Right lobe of liver (tissue), 6 donors: Measurements from ENCODE around the gene NR1D2. TPM values are rescaled to one million over a fixed set of nuclear protein-coding genes. Genes with fewer than 3 reads are reported as not detected.
"Not testable (repeated sequence)": the region's sequence is repeated elsewhere in the genome, so short reads cannot be mapped to it uniquely, and the experiment has no call there.

ENCODE experiments used
- ATAC-seq, 4 donors: fragments of 200-7000 bp; cut with Tn5 transposase; one replicate each; pipeline ENCODE4 v1.9.1; 2020; ENCODE audit warnings: mild to moderate bottlenecking in 4 of 4, moderate library complexity in 4 of 4
- DNase-seq, 3 donors: peaks; one replicate each; pipeline ENCODE4 v3.0.0-alpha.2; 2020
- H3K27ac ChIP-seq, 3 donors: fragments of 200-600 bp; one replicate each; pipeline ENCODE4 v1.8.0; 2022
- H3K27me3 ChIP-seq, 2 donors: fragments of 200-600 bp; one replicate each; pipeline ENCODE4 v1.8.0; 2022
- H3K36me3 ChIP-seq, 4 donors: fragments of 200-600 bp; sonication (generic) in 1 of 4; one replicate each; pipeline versions ENCODE4 v1.5.1 to v1.8.0; 2017 to 2022; ENCODE audit warnings: control low read depth in 1 of 4
- H3K4me1 ChIP-seq, 4 donors: fragments of 200-600 bp; sonication (generic) in 1 of 4; one replicate each; pipeline versions ENCODE4 v1.5.1 to v1.8.0; 2017 to 2022; ENCODE audit warnings: control low read depth in 1 of 4
- H3K4me3 ChIP-seq, 3 donors: fragments of 200-600 bp; one replicate each; pipeline ENCODE4 v1.8.0; 2022
- H3K9me3 ChIP-seq, 4 donors: fragments of 200-600 bp; sonication (generic) in 1 of 4; one replicate each; pipeline versions ENCODE4 v1.5.1 to v1.8.0; 2017 to 2022; ENCODE audit warnings: control low read depth in 1 of 4
- CTCF ChIP-seq, 4 donors: fragments of 200-600 bp in 3 of 4; fragments of 450-650 bp in 1 of 4; IDR thresholded peaks; one replicate each; pipeline versions ENCODE4 v1.5.1 to v1.8.0; 2016 to 2022; ENCODE audit warnings: antibody characterized with exemption in 4 of 4, mild to moderate bottlenecking in 2 of 4
- POLR2A ChIP-seq: fragments of 450-650 bp; IDR thresholded peaks from one replicate; pipeline ENCODE4 v1.6.1; 2017; ENCODE audit warnings: antibody characterized with exemption, mild to moderate bottlenecking
- WGBS: methylation state at CpG from one replicate; pipeline ENCODE4 v1.1.6; 2018; ENCODE audit warnings: low coverage, low lambda C conversion rate; ENCODE audit not compliant: insufficient coverage; ENCODE audit errors: missing lambda C conversion rate; 5-methylcytosine and 5-hydroxymethylcytosine counted together
- intact Hi-C, 2 donors: fragments of 100-400 bp; cut with DNase I; formaldehyde crosslinking; loops; one replicate each; pipeline versions ENCODE4 v1.11.2 to v1.14.1; 2022
- total RNA-seq, 6 experiments: library from RNA; depleted of rRNA in 2 of 6; stranded (reverse); fragments of >200 nt in 2 of 6; fragmentation: NEBNext Ultra II Directional in 3 of 6; extraction: Animal tissue kit (Norgen Biotek cat#: 25700) in 3 of 6; gene quantifications; one replicate each; pipeline versions ENCODE4 v1.1.0 to v1.2.4, GENCODE V29; 2016 to 2023
- donor health status: DM: no; HTN: yes; CAD: no.
- donor health status: DM: no; HTN: no; CAD: no.
- donor health status: DM: no; HTN: no; CAD: no.
- donor health status: DM: no; HTN: yes; CAD: no.
- donor health status: DM: no; HTN: yes; CAD: no.

NR1D2 gene
- total RNA-seq, 6 experiments from 2014 or later = 13.0 to 34.8 (median 18.2) TPM

DNA sequence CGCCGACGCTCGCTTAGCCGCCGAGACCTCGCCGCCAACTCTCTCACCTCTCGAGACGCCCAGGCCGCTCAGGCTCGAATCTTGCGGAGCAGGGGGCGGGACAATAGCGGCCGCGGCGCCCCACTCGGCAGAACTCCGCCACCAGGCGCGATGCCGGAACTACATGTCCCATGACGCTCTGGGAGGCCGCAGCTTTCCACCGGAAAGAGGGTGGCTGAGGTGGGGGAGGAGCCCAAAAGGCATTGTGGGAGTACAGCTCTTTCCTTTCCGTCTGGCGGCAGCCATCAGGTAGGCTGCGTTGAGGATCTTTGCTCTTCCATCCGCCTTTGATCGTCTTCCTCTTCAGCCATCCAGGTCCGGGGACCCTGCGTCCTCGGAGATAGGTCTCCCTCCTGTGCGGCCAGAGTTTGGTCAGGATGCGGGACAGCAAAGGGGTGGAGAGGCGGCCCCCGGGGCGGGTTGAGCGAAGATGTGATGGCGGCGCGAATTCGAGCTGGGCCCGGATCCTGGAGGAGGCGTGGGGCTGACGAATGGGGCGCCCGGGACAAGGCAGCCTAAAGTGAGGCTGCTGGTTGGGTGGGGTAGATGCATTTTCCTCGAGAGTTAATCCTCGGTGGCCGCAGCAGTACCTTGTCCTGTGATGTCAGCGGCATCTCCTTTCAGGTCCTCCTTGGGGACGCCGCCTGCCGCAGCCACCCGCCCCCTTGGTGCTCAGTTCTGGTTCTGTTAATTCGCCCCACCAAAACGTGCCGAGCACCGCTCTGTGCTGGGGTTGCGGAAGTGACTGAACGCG is 28.0 kb upstream of the NR1D2 start, which contains the start of the genes NKIRAS1 and RPL15:
TSS of gene NKIRAS1 (minus strand) at position 105 of the 793 bp plus-strand sequence. CDS start 6,086 bp downstream, outside the sequence.
TSS of gene RPL15 (plus strand) at position 247 of the 793 bp plus-strand sequence. CDS start 728 bp downstream, outside the sequence.
- intact Hi-C loops = no loop called here
- WGBS = 0% methylated on average over 29 of the region's 64 CpGs
- no peaks in the 10 kb centered on the region for H3K27me3 ChIP-seq
- peaks cover 0 to 24% (median 12%) of the 10 kb centered on the region in 4 donors for H3K36me3 ChIP-seq
- no peaks in the 10 kb centered on the region for H3K9me3 ChIP-seq
- ATAC-seq (peak; percentile 94 to 98 (median 96)), DNase-seq (peak; percentile 98 to 99 (median 99))
- peak within 1 kb of the TSS; percentile 89 to 96 (median 91) for H3K4me3 ChIP-seq
- H3K27ac ChIP-seq = peak within 1 kb of the TSS; percentile 87 to 98 (median 98)
- peaks cover 0 to 29% (median 12%) of the 10 kb centered on the region in 4 donors for H3K4me1 ChIP-seq
- TF ChIP-seq POLR2A = peak; percentile 96
- peak; percentile 44 to 68 (median 52) for TF ChIP-seq CTCF (IDR thresholded peaks at IDR 0.05)

GRCh38 chr3:23917679-23918303 is 27.3 kb upstream of the NR1D2 start:
- ATAC-seq = peak in 3 of 4 donors; percentile 46 to 59 (median 56)
- Histone ChIP-seq H3K4me3 (peak overlapping the region; percentile 89 to 96 (median 91)), H3K4me1 (peaks cover 0 to 29% (median 12%) of the 10 kb centered on the region in 4 donors), H3K27ac (peak overlapping the region; percentile 87 to 98 (median 94)), H3K36me3 (peaks cover 0 to 24% (median 12%) of the 10 kb centered on the region in 4 donors)
- H3K9me3 ChIP-seq, H3K27me3 ChIP-seq, intact Hi-C loops, DNase-seq: not testable (repeated sequence)
- 0% methylated on average over 21 of the region's 21 CpGs for WGBS

DNA sequence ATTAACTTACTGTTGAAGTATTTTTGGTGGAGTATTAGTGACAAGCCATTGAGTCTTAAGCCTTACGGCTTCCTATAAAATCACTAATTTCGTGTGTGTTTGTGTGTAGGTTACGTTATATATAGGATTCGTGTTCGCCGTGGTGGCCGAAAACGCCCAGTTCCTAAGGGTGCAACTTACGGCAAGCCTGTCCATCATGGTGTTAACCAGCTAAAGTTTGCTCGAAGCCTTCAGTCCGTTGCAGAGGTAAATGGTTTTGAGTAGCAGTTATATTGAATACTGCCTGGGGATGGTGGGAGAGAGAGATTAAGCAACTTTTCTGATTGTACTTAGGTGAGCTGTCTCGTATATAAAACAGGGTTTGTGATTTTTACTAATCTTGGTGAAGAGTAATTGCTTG is 26.8 kb upstream of the NR1D2 start:
- intact Hi-C loops, H3K9me3 ChIP-seq, ATAC-seq, DNase-seq, H3K27me3 ChIP-seq: not testable (repeated sequence)
- Histone ChIP-seq H3K4me1 (peaks cover 0 to 29% (median 12%) of the 10 kb centered on the region in 4 donors), H3K4me3 (peak overlapping the region; percentile 89 to 96 (median 91)), H3K27ac (peak overlapping the region; percentile 87 to 98 (median 94)), H3K36me3 (peaks cover 0 to 24% (median 12%) of the 10 kb centered on the region in 4 donors)
- WGBS = 13% methylated on average over 12 of the region's 12 CpGs

DNA sequence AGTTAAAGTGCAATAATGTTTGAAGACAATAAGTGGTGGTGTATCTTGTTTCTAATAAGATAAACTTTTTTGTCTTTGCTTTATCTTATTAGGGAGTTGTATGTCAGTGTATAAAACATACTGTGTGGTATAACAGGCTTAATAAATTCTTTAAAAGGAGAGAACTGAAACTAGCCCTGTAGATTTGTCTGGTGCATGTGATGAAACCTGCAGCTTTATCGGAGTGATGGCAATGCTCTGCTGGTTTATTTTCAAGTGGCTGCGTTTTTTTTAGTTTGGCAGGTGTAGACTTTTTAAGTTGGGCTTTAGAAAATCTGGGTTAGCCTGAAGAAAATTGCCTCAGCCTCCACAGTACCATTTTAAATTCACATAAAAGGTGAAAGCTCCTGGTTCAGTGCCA is 25.5 kb upstream of the NR1D2 start:
- intact Hi-C loops = no loop called here
- Histone ChIP-seq H3K9me3 (no peaks in the 10 kb centered on the region), H3K4me3 (no peak overlapping the region), H3K27me3 (no peaks in the 10 kb centered on the region), H3K4me1 (peaks cover 0 to 19% (median 7%) of the 10 kb centered on the region in 4 donors), H3K27ac (no peak overlapping the region), H3K36me3 (peaks cover 0 to 24% (median 12%) of the 10 kb centered on the region in 4 donors)
- 58% methylated on average over 2 of the region's 2 CpGs for WGBS
- no peak for TF ChIP-seq POLR2A
- no peak for TF ChIP-seq CTCF (IDR thresholded peaks at IDR 0.05)
- no peak for ATAC-seq
- no peak for DNase-seq

GRCh38 chr3:23920151-23920655 is 24.9 kb upstream of the NR1D2 start:
- DNase-seq (no peak), ATAC-seq (no peak)
- intact Hi-C loops = no loop called here
- WGBS = 84% methylated on average over 5 of the region's 5 CpGs
- TF ChIP-seq POLR2A (no peak), CTCF (IDR thresholded peaks at IDR 0.05) (no peak)
- H3K4me1 ChIP-seq = peaks cover 0 to 15% (median 6%) of the 10 kb centered on the region in 4 donors
- peaks cover 0 to 24% (median 12%) of the 10 kb centered on the region in 4 donors for H3K36me3 ChIP-seq
- H3K27me3 ChIP-seq = no peaks in the 10 kb centered on the region
- no peaks in the 10 kb centered on the region for H3K9me3 ChIP-seq
- H3K27ac ChIP-seq = no peak overlapping the region
- no peak overlapping the region for H3K4me3 ChIP-seq
